Thymus (tissue), 11 donors: Measurements from ENCODE around the gene CNOT4. TPM values are rescaled to one million over a fixed set of nuclear protein-coding genes. Genes with fewer than 3 reads are reported as not detected.
"Not testable (repeated sequence)": the region's sequence is repeated elsewhere in the genome, so short reads cannot be mapped to it uniquely, and the experiment has no call there.

ENCODE experiments used
- DNase-seq, 9 donors: peaks; one replicate each; pipeline ENCODE4 v3.0.0-alpha.2; 2013; ENCODE audit warnings: low spot score in 9 of 9, low read depth in 6 of 9, missing footprints in 1 of 9
- H3K27ac ChIP-seq, 2 donors: one replicate each; pipeline ENCODE4 v1.5.1; 2013; ENCODE audit warnings: control low read depth in 1 of 2, low read depth in 1 of 2, low read length in 1 of 2, mild to moderate bottlenecking in 1 of 2, moderate library complexity in 1 of 2
- H3K27me3 ChIP-seq, 2 donors: one replicate each; pipeline ENCODE4 v1.5.1; 2013; ENCODE audit warnings: low read length in 1 of 2; ENCODE audit not compliant: control insufficient read depth in 2 of 2, insufficient read depth in 1 of 2
- H3K36me3 ChIP-seq, 2 donors: one replicate each; pipeline ENCODE4 v1.5.1; 2013; ENCODE audit warnings: low read length in 1 of 2, mild to moderate bottlenecking in 1 of 2, moderate library complexity in 1 of 2; ENCODE audit not compliant: control insufficient read depth in 2 of 2, insufficient read depth in 2 of 2
- H3K4me1 ChIP-seq, 2 donors: one replicate each; pipeline ENCODE4 v1.5.1; 2013; ENCODE audit warnings: low read length in 2 of 2; ENCODE audit not compliant: control insufficient read depth in 2 of 2, insufficient read depth in 2 of 2
- H3K4me3 ChIP-seq, 2 donors: one replicate each; pipeline ENCODE4 v1.5.1; 2013; ENCODE audit warnings: low read length in 2 of 2, control low read depth in 1 of 2, mild to moderate bottlenecking in 1 of 2
- H3K9me3 ChIP-seq, 2 donors: one replicate each; pipeline ENCODE4 v1.5.1; 2013; ENCODE audit warnings: low read length in 1 of 2, mild to moderate bottlenecking in 1 of 2; ENCODE audit not compliant: control insufficient read depth in 2 of 2, insufficient read depth in 1 of 2
- WGBS: extraction: QIAGEN DNeasy Blood & Tissue Kit; methylation state at CpG from one replicate; pipeline ENCODE4 v1.1.7; 2013; 5-methylcytosine and 5-hydroxymethylcytosine counted together
- polyA plus RNA-seq: library from polyadenylated mRNA; stranded (reverse); fragments of 200-250 nt; gene quantifications from one replicate; pipeline ENCODE4 v1.2.3, GENCODE V29; 2013
- total RNA-seq: library from RNA; stranded (reverse); fragments of 120-200 nt; gene quantifications from one replicate; pipeline ENCODE4 v1.2.4, GENCODE V29; 2013
- donor health status: healthy.

CNOT4 gene
- total and polyA plus RNA-seq, 2 donors = 6.3 to 12.8 TPM

DNA sequence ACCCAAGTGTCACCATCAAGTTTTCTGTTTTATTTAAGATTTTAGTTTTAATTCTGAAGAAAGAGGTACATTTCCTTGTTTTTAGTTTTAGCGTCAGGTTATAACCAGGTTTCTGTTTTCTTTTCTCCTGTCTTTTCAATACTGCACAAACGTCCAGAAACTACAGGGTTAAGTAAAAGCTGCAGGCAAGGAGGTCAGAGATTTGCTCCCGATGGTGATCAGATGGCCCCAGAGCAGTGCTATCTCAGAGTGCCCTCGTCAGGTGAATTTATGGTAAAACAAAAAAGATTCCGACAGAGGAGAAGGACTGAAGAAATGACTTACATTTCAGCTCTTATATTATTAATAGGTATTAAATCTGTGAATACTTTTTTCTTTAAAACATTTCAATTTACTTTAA, 148.1 kb downstream of the CNOT4 start:
- Histone ChIP-seq H3K27me3 (no peaks in the 10 kb centered on the region), H3K9me3 (no peaks in the 10 kb centered on the region), H3K4me3 (no peak overlapping the region), H3K27ac (no peak overlapping the region), H3K4me1 (no peaks in the 10 kb centered on the region), H3K36me3 (peaks cover 0 to 18% of the 10 kb centered on the region in 2 donors)
- DNase-seq = no peak
- 83% methylated on average over 5 of the region's 5 CpGs for WGBS

- Histone ChIP-seq H3K36me3 (peaks cover 0 to 18% of the 10 kb centered on the region in 2 donors), H3K27ac (no peak overlapping the region), H3K9me3 (no peaks in the 10 kb centered on the region), H3K4me3 (no peak overlapping the region), H3K4me1 (no peaks in the 10 kb centered on the region), H3K27me3 (no peaks in the 10 kb centered on the region)
- 77% methylated on average over 5 of the region's 5 CpGs for WGBS
- DNase-seq = no peak
These were observed 150.3 kb downstream of the CNOT4 start for GRCh38 chr7:135359615-135360014.

- no peaks in the 10 kb centered on the region for H3K27me3 ChIP-seq
- WGBS = 86% methylated on average over 4 of the region's 4 CpGs
- DNase-seq = no peak
- no peak overlapping the region for H3K4me3 ChIP-seq
- H3K36me3 ChIP-seq = no peaks in the 10 kb centered on the region
- no peak overlapping the region for H3K27ac ChIP-seq
- H3K4me1 ChIP-seq = no peaks in the 10 kb centered on the region
- H3K9me3 ChIP-seq = no peaks in the 10 kb centered on the region
These were observed 154.4 kb downstream of the CNOT4 start for GRCh38 chr7:135355377-135356048.

- H3K4me3 ChIP-seq = no peak overlapping the region
- DNase-seq = no peak
- 95% methylated on average over 3 of the region's 3 CpGs for WGBS
- no peaks in the 10 kb centered on the region for H3K27me3 ChIP-seq
- no peaks in the 10 kb centered on the region for H3K4me1 ChIP-seq
- H3K36me3 ChIP-seq = no peaks in the 10 kb centered on the region
- no peaks in the 10 kb centered on the region for H3K9me3 ChIP-seq
- H3K27ac ChIP-seq = no peak overlapping the region
These were observed 156.1 kb downstream of the CNOT4 start for GRCh38 chr7:135353832-135354231.

DNA sequence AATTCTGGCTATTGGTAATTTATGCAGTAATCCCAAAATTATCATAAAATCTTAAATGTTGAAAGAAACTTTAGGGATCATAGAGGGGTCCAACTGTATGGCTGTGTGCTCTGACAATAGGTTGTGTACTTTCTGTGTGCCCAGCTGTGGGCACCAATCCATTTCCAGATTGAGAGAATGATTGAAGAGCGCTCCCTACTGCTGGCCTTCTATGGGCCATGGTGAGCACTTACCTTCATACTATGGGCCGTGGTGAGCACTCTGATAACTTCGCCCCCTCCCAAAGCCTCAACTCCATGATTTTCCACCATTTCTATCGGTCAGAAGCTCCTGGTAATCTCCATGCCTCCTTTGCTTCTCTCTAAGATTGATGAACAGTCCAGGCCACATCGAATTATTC, 157.6 kb downstream of the CNOT4 start:
- Histone ChIP-seq H3K27ac (no peak overlapping the region), H3K4me3 (no peak overlapping the region), H3K27me3 (no peaks in the 10 kb centered on the region), H3K9me3 (no peaks in the 10 kb centered on the region), H3K36me3 (no peaks in the 10 kb centered on the region), H3K4me1 (no peaks in the 10 kb centered on the region)
- 98% methylated on average over 5 of the region's 5 CpGs for whole genome bisulfite sequencing
- DNase-seq = no peak

DNA sequence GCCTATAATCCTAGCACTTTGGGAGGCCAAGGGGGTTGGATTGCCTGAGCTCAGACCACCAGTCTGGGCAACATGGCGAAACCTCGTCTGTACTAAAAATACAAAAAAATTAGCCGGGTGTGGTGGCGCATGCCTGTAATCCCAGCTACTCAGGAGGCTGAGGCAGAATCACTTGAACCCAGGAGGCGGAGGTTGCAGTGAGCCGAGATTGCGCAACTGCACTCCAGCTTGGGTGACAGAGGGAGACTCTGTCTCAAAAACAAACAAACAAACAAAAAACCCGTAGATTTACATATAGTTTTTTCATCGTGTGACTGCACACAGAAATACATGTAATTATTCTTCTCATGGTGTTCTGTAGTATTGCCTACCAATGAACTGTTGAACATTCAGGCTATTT, 158.8 kb downstream of the CNOT4 start:
- H3K4me3 ChIP-seq, H3K36me3 ChIP-seq, H3K9me3 ChIP-seq, H3K27ac ChIP-seq, DNase-seq, H3K27me3 ChIP-seq, H3K4me1 ChIP-seq: not testable (repeated sequence)
- 97% methylated on average over 9 of the region's 9 CpGs for WGBS

DNA sequence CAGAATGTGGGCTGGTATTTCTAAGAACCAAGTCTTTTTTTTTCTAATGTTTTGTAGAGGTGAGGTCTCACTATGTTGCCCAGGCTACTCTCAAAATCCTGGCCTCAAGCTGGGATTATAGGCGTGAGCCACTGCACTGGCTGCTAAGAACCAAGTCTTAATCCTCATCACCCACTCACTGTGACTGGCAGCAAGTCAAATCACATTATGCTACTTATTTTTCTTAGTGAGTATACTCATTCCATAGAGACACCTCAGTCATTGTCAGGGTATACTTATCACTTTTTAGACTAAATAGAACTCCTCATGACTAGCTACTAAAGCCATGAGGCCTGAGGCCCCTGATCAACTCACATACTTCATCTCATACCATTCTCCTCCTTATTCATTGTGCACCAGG, 160.2 kb downstream of the CNOT4 start:
- Histone ChIP-seq H3K27me3 (no peaks in the 10 kb centered on the region), H3K9me3 (no peaks in the 10 kb centered on the region), H3K27ac (no peak overlapping the region), H3K4me1 (no peaks in the 10 kb centered on the region), H3K4me3 (no peak overlapping the region), H3K36me3 (no peaks in the 10 kb centered on the region)
- WGBS = 97% methylated on average over 1 of the region's 1 CpG
- DNase-seq = no peak

DNA sequence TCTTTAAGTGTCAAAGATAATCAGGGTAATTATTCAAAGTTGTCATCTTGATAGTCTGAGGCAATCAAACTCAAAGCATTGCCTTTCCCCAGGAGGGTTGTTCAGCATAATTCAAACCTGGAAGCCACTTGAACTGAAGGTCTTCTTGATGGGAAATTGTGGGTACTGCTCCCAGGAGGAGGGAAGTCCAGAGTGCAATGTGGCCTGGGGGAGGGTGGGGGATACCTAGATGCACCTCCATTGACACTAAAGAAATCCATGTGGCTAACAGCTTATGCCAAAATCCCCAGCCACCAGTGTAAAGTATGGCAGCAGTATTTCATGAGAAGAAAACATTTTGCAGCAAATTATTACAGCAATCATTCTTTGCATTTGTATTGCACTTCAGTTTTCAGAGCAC, 161.4 kb downstream of the CNOT4 start:
- no peak for DNase-seq
- Histone ChIP-seq H3K4me3 (no peak overlapping the region), H3K36me3 (no peaks in the 10 kb centered on the region), H3K9me3 (no peaks in the 10 kb centered on the region), H3K27me3 (no peaks in the 10 kb centered on the region), H3K27ac (no peak overlapping the region), H3K4me1 (no peaks in the 10 kb centered on the region)

- Histone ChIP-seq H3K27ac (no peak overlapping the region), H3K4me1 (no peaks in the 10 kb centered on the region), H3K4me3 (no peak overlapping the region), H3K27me3 (no peaks in the 10 kb centered on the region), H3K36me3 (no peaks in the 10 kb centered on the region), H3K9me3 (no peaks in the 10 kb centered on the region)
- DNase-seq = no peak
- WGBS = 89% methylated on average over 2 of the region's 2 CpGs
These were observed 166.5 kb downstream of the CNOT4 start for GRCh38 chr7:135343361-135343760.

DNA sequence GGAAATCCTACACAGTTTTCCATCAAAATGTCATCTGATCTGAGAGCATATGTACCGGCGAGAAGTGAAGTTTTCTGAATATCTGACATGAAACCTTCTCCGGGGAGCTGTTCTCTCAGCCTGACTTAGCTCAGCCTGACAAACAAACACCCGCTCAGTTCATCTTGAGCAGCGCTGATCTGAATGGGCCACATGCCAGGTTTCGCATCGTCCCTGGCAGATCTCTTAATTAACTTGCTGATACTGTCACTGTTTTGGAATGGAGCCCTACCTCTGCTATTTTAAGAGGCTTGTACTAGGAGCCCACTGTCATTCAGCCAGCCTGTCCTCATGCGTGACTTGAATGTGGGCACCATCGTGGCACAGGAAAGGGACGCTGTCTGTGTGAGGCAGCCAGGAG, 167.0 kb downstream of the CNOT4 start:
- WGBS = 87% methylated on average over 10 of the region's 10 CpGs
- peak in 1 of 9 donors; percentile 4 for DNase-seq
- Histone ChIP-seq H3K27ac (no peak overlapping the region), H3K27me3 (no peaks in the 10 kb centered on the region), H3K36me3 (no peaks in the 10 kb centered on the region), H3K4me1 (no peaks in the 10 kb centered on the region), H3K9me3 (no peaks in the 10 kb centered on the region), H3K4me3 (no peak overlapping the region)
